ENCODE data around the gene GOLGA6L7. TPM values are rescaled to one million over a fixed set of nuclear protein-coding genes. Genes with fewer than 3 reads are reported as not detected.
"Not testable (repeated sequence)": the region's sequence is repeated elsewhere in the genome, so short reads cannot be mapped to it uniquely, and the experiment has no call there.

Gene GOLGA6L7
- total RNA-seq (2022) (not detected in 2 replicates), Bru-seq, nascent RNA (not detected), BruChase-seq, experiment 1, labeled RNA remaining after a 2-hour chase (not detected), BruChase-seq, experiment 2, labeled RNA remaining after a 6-hour chase (not detected)
- long read RNA-seq, result 0 reads

GRCh38 chr15:28848521-28848920 lies at the start of gene GOLGA6L7:
TSS of gene GOLGA6L7 (minus strand) at chr15:28848644. CDS start at chr15:28848549, 95 bp downstream.
- CTCF ChIA-PET; H3K36me3 Mint-ChIP-seq (ENCODE audit: insufficient read depth, unreplicated experiment); BruUV-seq (replicated peaks); H3K27ac Mint-ChIP-seq (ENCODE audit: unreplicated experiment); H3K9me3 Mint-ChIP-seq (ENCODE audit: unreplicated experiment); H3K27me3 ChIP-seq (replicated peaks; ENCODE audit: control insufficient read depth, insufficient read depth, low read length); H3K27me3 Mint-ChIP-seq (ENCODE audit: insufficient read depth, unreplicated experiment); H3K36me3 ChIP-seq (ENCODE audit: control insufficient read depth, insufficient read depth, low read length); H3K4me1 ChIP-seq; intact Hi-C loops (cut with micrococcal nuclease; ENCODE audit: unreplicated experiment); POLR2A ChIA-PET; H3K4me3 Mint-ChIP-seq (ENCODE audit: unreplicated experiment); H3K4me3 ChIP-seq (ENCODE audit: low read depth, low read length); H3K4me1 Mint-ChIP-seq (ENCODE audit: low read depth, unreplicated experiment); H3K9me3 ChIP-seq: not testable (repeated sequence)
- DNase-seq, result peak; percentile 19 to 46

DNA sequence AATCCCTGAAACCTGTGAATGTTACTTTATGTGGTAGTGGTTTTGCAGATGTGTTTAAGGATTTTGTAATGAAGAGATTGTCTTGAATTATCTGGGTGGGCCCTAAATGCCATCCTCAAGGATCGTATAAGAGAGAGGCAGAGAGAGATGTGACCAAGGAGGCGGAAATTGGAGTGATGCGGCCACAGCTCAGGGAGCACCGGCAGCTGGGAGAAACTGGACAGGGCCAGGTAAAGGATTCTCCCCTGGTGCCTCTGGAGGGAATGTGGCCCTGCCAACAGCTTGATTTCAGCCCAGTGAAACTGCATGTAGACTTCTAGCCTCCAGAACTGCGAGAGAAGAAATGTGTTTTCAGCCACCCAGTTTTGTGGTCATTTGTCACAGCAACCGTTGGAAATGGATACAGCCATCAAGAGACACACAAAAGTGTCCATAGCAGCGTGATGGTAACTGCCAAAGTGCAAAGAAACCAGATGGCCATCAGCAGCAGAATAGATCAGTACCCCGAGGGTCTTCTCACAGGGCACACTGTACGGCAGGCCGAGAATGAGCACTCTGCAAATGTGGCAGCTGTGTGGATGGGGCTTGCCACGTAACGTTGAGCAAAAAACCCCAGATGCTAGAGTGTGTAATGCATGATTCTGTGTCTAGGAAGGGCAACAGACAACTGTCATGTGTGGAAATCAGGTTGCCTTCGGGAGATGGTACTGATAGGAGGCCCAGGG lies 49.6 kb upstream of the GOLGA6L7 start:
- Mint-ChIP-seq H3K36me3 (ENCODE audit: insufficient read depth, unreplicated experiment) (no peaks in the 10 kb centered on the region), H3K9me3 (ENCODE audit: unreplicated experiment) (no peaks in the 10 kb centered on the region), H3K4me3 (ENCODE audit: unreplicated experiment) (no peak overlapping the region), H3K27me3 (ENCODE audit: insufficient read depth, unreplicated experiment) (peaks cover 13% of the 10 kb centered on the region), H3K4me1 (ENCODE audit: low read depth, unreplicated experiment) (no peaks in the 10 kb centered on the region), H3K27ac (ENCODE audit: unreplicated experiment) (no peak overlapping the region)
- H3K4me1 ChIP-seq, result no peaks in the 10 kb centered on the region
- ChIA-PET CTCF (no interaction called here), POLR2A (no interaction called here)
- no peaks in the 10 kb centered on the region; the same call in 1 of the 2 replicates for H3K9me3 ChIP-seq
- H3K36me3 ChIP-seq (ENCODE audit: control insufficient read depth, insufficient read depth, low read length), result no peaks in the 10 kb centered on the region
- no TSS peak for BruUV-seq (replicated peaks)
- intact Hi-C loops (cut with micrococcal nuclease; ENCODE audit: unreplicated experiment), result no loop called here
- no peak for DNase-seq
- no peak overlapping the region for H3K4me3 ChIP-seq (ENCODE audit: low read depth, low read length)
- TF ChIP-seq CTCF (IDR thresholded peaks at IDR 0.05; ENCODE audit: insufficient read depth in 1 of 2, low read depth in 1 of 2, low read length in 1 of 2, severe bottlenecking in 1 of 2, unreplicated experiment in 1 of 2), result no peak
- no peaks in the 10 kb centered on the region for H3K27me3 ChIP-seq (replicated peaks; ENCODE audit: control insufficient read depth, insufficient read depth, low read length)

GRCh38 chr15:28896951-28897350 lies 48.5 kb upstream of the GOLGA6L7 start:
- Histone ChIP-seq H3K4me3 (ENCODE audit: low read depth, low read length) (no peak overlapping the region), H3K9me3 (no peaks in the 10 kb centered on the region; the same call in 1 of the 2 replicates), H3K36me3 (ENCODE audit: control insufficient read depth, insufficient read depth, low read length) (no peaks in the 10 kb centered on the region), H3K27me3 (replicated peaks; ENCODE audit: control insufficient read depth, insufficient read depth, low read length) (no peaks in the 10 kb centered on the region), H3K4me1 (no peaks in the 10 kb centered on the region)
- Mint-ChIP-seq H3K4me3 (ENCODE audit: unreplicated experiment) (no peak overlapping the region), H3K36me3 (ENCODE audit: insufficient read depth, unreplicated experiment) (no peaks in the 10 kb centered on the region), H3K27ac (ENCODE audit: unreplicated experiment) (no peak overlapping the region), H3K27me3 (ENCODE audit: insufficient read depth, unreplicated experiment) (peaks cover 13% of the 10 kb centered on the region), H3K9me3 (ENCODE audit: unreplicated experiment) (no peaks in the 10 kb centered on the region), H3K4me1 (ENCODE audit: low read depth, unreplicated experiment) (no peaks in the 10 kb centered on the region)
- intact Hi-C loops (cut with micrococcal nuclease; ENCODE audit: unreplicated experiment), result no loop called here
- no peak for TF ChIP-seq CTCF (IDR thresholded peaks at IDR 0.05; ENCODE audit: insufficient read depth in 1 of 2, low read depth in 1 of 2, low read length in 1 of 2, severe bottlenecking in 1 of 2, unreplicated experiment in 1 of 2)
- POLR2A ChIA-PET, result no interaction called here
- no TSS peak for BruUV-seq (replicated peaks)
- CTCF ChIA-PET, result no interaction called here
- no peak for DNase-seq

Measured in Caco-2 (cell line).